A673 (cell line): ENCODE measurements around the gene PRKAR2B.

Experiments used
- EZH2 ChIP-seq: fragments of 200-600 bp; sonication (generic); IDR thresholded peaks from 2 replicates; pipeline ENCODE4 v1.6.1; 2017; ENCODE audit warnings: borderline replicate concordance, low read depth, mild to moderate bottlenecking, mixed read lengths, antibody characterized with exemption, low read length; ENCODE audit not compliant: poor library complexity, severe bottlenecking
- TF ChIP-seq, protein P1 (sequence below): fragments of 300-800, 200-600 bp; sonication (generic); conservative IDR thresholded peaks from 2 replicates; pipeline ENCODE4 v1.5.1; 2017; ENCODE audit warnings: low read depth, mild to moderate bottlenecking, antibody characterized with exemption, low read length, moderate library complexity, mixed read lengths

DNA sequence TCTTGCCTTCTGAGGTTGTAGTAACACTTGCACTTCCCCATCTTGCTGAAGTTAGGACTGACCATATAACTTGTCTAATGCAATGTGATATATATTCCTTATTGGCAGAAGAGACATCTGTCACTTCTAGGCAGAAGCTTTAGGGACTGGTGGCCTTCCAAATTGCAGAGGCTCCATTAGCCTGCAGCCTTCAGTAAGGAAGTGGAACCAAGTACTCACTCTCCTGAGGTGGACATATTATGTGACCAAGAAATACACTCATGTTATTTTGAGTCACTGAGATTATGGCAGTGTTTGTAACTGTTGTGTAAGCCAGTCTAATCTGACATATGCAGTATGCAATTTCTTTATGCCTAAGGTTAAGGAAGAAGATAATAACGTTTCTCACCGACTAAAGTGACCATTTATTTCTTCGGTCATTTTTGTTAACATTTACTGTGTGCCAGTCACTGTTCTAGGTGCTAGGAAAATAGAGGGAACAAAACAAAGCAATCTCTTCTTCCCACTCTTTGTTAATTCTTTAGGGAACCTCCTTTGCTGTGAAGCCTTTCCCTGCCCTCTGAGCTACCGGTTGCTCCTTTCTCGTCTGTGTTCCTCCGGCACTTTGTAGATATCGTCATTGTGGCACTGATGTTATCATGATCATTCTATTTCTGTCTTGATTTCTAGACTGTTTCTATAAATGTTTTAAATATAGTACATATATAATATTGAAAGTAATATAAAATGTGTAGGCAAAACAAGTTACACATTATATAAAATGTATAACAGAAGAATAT lies 71.4 kb downstream of the PRKAR2B start:
- TF ChIP-seq, protein P1, sequence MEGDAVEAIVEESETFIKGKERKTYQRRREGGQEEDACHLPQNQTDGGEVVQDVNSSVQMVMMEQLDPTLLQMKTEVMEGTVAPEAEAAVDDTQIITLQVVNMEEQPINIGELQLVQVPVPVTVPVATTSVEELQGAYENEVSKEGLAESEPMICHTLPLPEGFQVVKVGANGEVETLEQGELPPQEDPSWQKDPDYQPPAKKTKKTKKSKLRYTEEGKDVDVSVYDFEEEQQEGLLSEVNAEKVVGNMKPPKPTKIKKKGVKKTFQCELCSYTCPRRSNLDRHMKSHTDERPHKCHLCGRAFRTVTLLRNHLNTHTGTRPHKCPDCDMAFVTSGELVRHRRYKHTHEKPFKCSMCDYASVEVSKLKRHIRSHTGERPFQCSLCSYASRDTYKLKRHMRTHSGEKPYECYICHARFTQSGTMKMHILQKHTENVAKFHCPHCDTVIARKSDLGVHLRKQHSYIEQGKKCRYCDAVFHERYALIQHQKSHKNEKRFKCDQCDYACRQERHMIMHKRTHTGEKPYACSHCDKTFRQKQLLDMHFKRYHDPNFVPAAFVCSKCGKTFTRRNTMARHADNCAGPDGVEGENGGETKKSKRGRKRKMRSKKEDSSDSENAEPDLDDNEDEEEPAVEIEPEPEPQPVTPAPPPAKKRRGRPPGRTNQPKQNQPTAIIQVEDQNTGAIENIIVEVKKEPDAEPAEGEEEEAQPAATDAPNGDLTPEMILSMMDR = no peak
- no peak for TF ChIP-seq EZH2
